ENCODE results near the gene CDHR1. TPM values are rescaled to one million over a fixed set of nuclear protein-coding genes. Genes with fewer than 3 reads are reported as not detected.

Gene CDHR1
- total and polyA plus RNA-seq, 4 donors, result 0.07 to 0.51 (median 0.14) TPM

- H3K27ac ChIP-seq (ENCODE audit: low read depth in 1 of 2, low read length in 2 of 2), result no peak overlapping the region
- WGBS, result 74% methylated on average over 3 of the region's 3 CpGs
Measured at GRCh38 chr10:84238909-84239308, 44.6 kb downstream of the CDHR1 start.

GRCh38 chr10:84241185-84241790, 47.0 kb downstream of the CDHR1 start, which contains the start of gene LRIT1:
TSS of gene LRIT1 (minus strand) at chr10:84241546. CDS start at chr10:84241439, 107 bp downstream.
- Histone ChIP-seq H3K4me3 (ENCODE audit: low read depth in 1 of 3, low read length in 3 of 3) (no peak within 1 kb of the TSS), H3K27me3 (ENCODE audit: control insufficient read depth in 4 of 4, insufficient read depth in 4 of 4, low read length in 3 of 4) (peaks cover 0 to 7% (median 3%) of the 10 kb centered on the region in 4 donors), H3K9me3 (ENCODE audit: control insufficient read depth in 4 of 4, low read length in 3 of 4) (peaks cover 0 to 3% (median under 1%) of the 10 kb centered on the region in 4 donors), H3K4me1 (ENCODE audit: control insufficient read depth in 4 of 4, insufficient read depth in 4 of 4, low read length in 3 of 4) (no peaks in the 10 kb centered on the region), H3K36me3 (ENCODE audit: control insufficient read depth in 4 of 4, insufficient read depth in 3 of 4, low read depth in 1 of 4, low read length in 3 of 4) (no peaks in the 10 kb centered on the region), H3K9ac (ENCODE audit: low read depth in 1 of 2, low read length in 2 of 2) (no peak within 1 kb of the TSS), H3K27ac (ENCODE audit: low read depth in 1 of 2, low read length in 2 of 2) (no peak within 1 kb of the TSS)
- 86% methylated on average over 13 of the region's 13 CpGs for WGBS
- DNase-seq (ENCODE audit: low spot score), result no peak
- TF ChIP-seq EGR1 (IDR thresholded peaks at IDR 0.05; ENCODE audit: low read depth in 2 of 2) (no peak), HNF4G (IDR thresholded peaks at IDR 0.05) (no peak), NR2F2 (IDR thresholded peaks at IDR 0.05) (no peak), MAX (IDR thresholded peaks at IDR 0.05) (no peak), FOXA2 (IDR thresholded peaks at IDR 0.05) (no peak), REST (IDR thresholded peaks at IDR 0.05) (no peak), SP1 (IDR thresholded peaks at IDR 0.05) (no peak), FOXA1 (IDR thresholded peaks at IDR 0.05) (no peak), YY1 (IDR thresholded peaks at IDR 0.05) (no peak), RAD21 (IDR thresholded peaks at IDR 0.05) (no peak), JUND (IDR thresholded peaks at IDR 0.05) (no peak), TAF1 (conservative IDR thresholded peaks at IDR 0.05) (no peak)
- TF ChIP-seq, protein P1, sequence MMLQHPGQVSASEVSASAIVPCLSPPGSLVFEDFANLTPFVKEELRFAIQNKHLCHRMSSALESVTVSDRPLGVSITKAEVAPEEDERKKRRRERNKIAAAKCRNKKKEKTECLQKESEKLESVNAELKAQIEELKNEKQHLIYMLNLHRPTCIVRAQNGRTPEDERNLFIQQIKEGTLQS (IDR thresholded peaks at IDR 0.05), result no peak
- TF ChIP-seq, protein P2, sequence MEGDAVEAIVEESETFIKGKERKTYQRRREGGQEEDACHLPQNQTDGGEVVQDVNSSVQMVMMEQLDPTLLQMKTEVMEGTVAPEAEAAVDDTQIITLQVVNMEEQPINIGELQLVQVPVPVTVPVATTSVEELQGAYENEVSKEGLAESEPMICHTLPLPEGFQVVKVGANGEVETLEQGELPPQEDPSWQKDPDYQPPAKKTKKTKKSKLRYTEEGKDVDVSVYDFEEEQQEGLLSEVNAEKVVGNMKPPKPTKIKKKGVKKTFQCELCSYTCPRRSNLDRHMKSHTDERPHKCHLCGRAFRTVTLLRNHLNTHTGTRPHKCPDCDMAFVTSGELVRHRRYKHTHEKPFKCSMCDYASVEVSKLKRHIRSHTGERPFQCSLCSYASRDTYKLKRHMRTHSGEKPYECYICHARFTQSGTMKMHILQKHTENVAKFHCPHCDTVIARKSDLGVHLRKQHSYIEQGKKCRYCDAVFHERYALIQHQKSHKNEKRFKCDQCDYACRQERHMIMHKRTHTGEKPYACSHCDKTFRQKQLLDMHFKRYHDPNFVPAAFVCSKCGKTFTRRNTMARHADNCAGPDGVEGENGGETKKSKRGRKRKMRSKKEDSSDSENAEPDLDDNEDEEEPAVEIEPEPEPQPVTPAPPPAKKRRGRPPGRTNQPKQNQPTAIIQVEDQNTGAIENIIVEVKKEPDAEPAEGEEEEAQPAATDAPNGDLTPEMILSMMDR (IDR thresholded peaks at IDR 0.05; ENCODE audit: low read depth, low read length, missing input control), result no peak
- TF ChIP-seq, protein P3, sequence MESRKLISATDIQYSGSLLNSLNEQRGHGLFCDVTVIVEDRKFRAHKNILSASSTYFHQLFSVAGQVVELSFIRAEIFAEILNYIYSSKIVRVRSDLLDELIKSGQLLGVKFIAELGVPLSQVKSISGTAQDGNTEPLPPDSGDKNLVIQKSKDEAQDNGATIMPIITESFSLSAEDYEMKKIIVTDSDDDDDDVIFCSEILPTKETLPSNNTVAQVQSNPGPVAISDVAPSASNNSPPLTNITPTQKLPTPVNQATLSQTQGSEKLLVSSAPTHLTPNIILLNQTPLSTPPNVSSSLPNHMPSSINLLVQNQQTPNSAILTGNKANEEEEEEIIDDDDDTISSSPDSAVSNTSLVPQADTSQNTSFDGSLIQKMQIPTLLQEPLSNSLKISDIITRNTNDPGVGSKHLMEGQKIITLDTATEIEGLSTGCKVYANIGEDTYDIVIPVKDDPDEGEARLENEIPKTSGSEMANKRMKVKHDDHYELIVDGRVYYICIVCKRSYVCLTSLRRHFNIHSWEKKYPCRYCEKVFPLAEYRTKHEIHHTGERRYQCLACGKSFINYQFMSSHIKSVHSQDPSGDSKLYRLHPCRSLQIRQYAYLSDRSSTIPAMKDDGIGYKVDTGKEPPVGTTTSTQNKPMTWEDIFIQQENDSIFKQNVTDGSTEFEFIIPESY (IDR thresholded peaks at IDR 0.05), result no peak

More at GRCh38 chr10:84238909-84239308, 44.6 kb downstream of the CDHR1 start:
- no peak for DNase-seq (ENCODE audit: low spot score)
- Histone ChIP-seq H3K4me1 (ENCODE audit: control insufficient read depth in 4 of 4, insufficient read depth in 4 of 4, low read length in 3 of 4) (no peaks in the 10 kb centered on the region), H3K4me3 (ENCODE audit: low read depth in 1 of 3, low read length in 3 of 3) (no peak overlapping the region), H3K9ac (ENCODE audit: low read depth in 1 of 2, low read length in 2 of 2) (no peak overlapping the region), H3K27me3 (ENCODE audit: control insufficient read depth in 4 of 4, insufficient read depth in 4 of 4, low read length in 3 of 4) (peaks cover 0 to 7% (median 3%) of the 10 kb centered on the region in 4 donors), H3K36me3 (ENCODE audit: control insufficient read depth in 4 of 4, insufficient read depth in 3 of 4, low read depth in 1 of 4, low read length in 3 of 4) (no peaks in the 10 kb centered on the region), H3K9me3 (ENCODE audit: control insufficient read depth in 4 of 4, low read length in 3 of 4) (peaks cover 0 to 3% (median under 1%) of the 10 kb centered on the region in 4 donors)
- TF ChIP-seq MAX (IDR thresholded peaks at IDR 0.05) (no peak), JUND (IDR thresholded peaks at IDR 0.05) (no peak), HNF4A (conservative IDR thresholded peaks at IDR 0.05) (no peak)
- TF ChIP-seq, protein P3 (IDR thresholded peaks at IDR 0.05), result no peak

Measured in liver (tissue), 9 donors.